HG03460 (cell line): ENCODE results near the gene MICAL3.

Source experiments
- ATAC-seq: cut with Tn5 transposase; IDR thresholded peaks from one replicate; pipeline ENCODE4 v1.9.1; 2021; ENCODE audit not compliant: unreplicated experiment

The MICAL3 gene

DNA sequence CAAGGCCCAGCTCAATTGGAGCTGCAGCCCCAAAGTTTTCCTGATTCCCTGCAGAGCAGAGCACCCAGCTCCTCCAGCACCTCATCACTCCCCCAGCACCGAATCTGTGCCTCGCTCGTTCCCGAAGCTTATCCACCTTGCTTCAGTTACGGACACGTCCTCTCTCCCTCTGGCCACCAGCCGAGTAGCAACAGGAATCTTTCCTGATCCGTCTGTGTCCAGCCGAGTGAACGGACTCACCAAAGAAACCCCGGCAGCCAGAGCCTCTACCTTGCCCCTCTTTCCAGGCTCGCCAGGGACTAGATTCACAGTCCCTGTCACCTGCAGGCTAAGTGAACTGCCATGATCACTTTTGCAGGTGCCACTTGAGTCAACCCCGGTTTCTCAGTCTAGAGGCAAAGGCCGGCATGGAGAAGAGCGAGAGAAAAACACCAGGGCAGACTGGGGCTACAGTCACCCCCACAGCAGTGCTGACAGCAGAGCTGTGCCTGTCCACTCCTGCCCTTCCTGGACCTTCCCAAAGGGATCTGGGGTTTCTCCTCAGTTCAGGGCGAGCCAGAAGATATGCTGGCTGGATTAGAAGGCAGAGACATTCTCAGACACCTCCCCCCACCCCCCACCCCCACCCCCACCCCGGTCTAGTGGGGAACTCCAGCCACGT is 282.4 kb downstream of the MICAL3 start:
- ATAC-seq: no peak

DNA sequence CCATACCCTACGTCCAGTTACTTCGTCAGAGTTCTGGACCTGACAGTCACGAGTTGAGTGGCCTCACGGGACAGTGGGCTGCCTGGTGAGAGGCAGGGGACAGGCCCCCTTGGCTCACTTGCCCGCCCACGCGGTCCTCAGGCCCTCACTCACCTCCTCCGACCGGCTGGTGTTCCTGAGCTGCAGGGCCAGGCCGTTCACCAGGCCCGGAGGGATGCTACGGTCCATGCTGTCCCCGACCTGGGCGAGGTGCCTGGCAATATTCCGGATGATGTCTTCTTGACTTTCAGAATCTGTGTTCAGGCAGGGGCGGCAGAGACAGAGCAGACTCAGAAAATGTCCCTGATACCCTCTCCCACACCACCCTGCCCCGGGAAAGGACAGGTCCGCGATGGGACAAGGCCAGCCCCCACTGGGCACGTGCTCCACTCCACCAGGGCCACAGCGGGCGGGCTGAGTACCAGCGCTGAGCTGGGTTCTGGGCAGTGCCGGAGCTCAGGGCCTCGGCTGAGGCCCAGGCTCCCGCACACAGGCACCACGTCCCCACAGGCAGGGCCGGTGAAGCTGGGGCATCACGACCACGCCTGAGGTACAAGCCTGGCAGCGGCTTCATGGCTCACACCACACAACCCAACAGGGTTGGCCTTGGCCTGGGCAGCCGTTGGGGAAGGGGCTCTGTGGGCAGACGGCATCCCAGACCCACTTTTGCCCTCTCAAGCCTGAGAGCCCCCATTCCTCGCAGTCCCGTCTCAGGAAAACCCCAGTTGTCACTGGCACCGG is 285.0 kb downstream of the MICAL3 start:
- no peak for ATAC-seq

DNA sequence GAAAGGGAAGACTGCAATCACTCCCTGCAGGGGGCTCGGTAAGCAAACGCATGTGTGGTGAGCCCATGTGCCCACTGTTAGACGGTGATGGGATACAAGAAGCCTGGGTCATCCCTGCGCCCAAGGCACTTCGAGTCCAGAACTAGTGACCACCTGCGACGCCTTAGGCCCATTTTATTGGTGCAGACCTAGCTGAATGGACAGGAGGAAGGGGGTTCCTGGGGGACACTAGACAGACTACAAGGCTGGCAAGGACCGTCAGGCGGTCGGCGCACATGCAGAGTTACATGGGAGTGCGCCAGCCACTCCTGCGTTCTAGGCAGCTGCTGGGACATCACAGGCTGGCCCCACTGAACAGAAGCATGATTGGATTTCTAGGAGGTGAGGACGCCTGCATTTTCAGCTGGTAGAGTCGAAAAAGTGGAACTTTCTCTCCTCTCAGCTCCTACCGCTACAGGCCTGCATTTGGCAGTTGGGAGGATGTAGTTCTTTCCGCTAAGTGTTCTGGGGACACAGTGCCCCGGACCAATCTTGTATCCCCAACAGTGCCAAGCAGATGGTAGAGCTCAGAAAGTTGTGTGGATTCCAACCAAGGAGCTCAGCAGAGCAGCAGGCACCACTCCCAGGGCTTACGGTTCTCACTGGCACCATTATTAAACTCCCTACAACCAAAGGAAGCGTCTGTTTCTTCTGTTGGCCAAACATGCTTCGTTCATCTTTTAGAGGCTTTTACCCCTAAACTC is 285.8 kb downstream of the MICAL3 start:
- ATAC-seq: no peak
